Measurements from ENCODE around the gene C14orf180.

GRCh38 chr14:104632781-104633180 lies 53.2 kb downstream of the C14orf180 start:
- TF ChIP-seq POLR2AphosphoS5 (IDR thresholded peaks at IDR 0.05; ENCODE audit: low read depth, low read length) (no peak), POLR2A (IDR thresholded peaks at IDR 0.05; ENCODE audit: low read depth, low read length) (no peak), TAF1 (IDR thresholded peaks at IDR 0.05; ENCODE audit: borderline replicate concordance, low read depth, low read length) (no peak)
